ENCODE data around the gene SYNPR.
"Not testable (repeated sequence)": the region's sequence is repeated elsewhere in the genome, so short reads cannot be mapped to it uniquely, and the experiment has no call there.

The SYNPR gene

GRCh38 chr3:63242124-63242523 lies 36.0 kb upstream of the SYNPR start:
- no peak for DNase-seq (ENCODE audit: low read depth)
- TF ChIP-seq CTCF (conservative IDR thresholded peaks at IDR 0.05; ENCODE audit: low read depth, low read length), result no peak
- no peak overlapping the region for H3K4me3 ChIP-seq (ENCODE audit: low read depth, low read length)

- DNase-seq (ENCODE audit: low read depth), result no peak
- no peak overlapping the region for H3K4me3 ChIP-seq (ENCODE audit: low read depth, low read length)
- no peak for TF ChIP-seq CTCF (conservative IDR thresholded peaks at IDR 0.05; ENCODE audit: low read depth, low read length)
Measured at GRCh38 chr3:63244486-63244885, 33.6 kb upstream of the SYNPR start.

- no peak for TF ChIP-seq CTCF (conservative IDR thresholded peaks at IDR 0.05; ENCODE audit: low read depth, low read length)
- H3K4me3 ChIP-seq (ENCODE audit: low read depth, low read length), result no peak overlapping the region
- peak; percentile 5 for DNase-seq (ENCODE audit: low read depth)
Measured at GRCh38 chr3:63245726-63246241, 32.3 kb upstream of the SYNPR start.

- TF ChIP-seq CTCF (conservative IDR thresholded peaks at IDR 0.05; ENCODE audit: low read depth, low read length), result no peak
- H3K4me3 ChIP-seq (ENCODE audit: low read depth, low read length), result no peak overlapping the region
Measured at GRCh38 chr3:63248015-63248414, 30.1 kb upstream of the SYNPR start.

GRCh38 chr3:63251499-63251898 lies 26.6 kb upstream of the SYNPR start:
- DNase-seq (ENCODE audit: low read depth), result no peak
- no peak for TF ChIP-seq CTCF (conservative IDR thresholded peaks at IDR 0.05; ENCODE audit: low read depth, low read length)
- no peak overlapping the region for H3K4me3 ChIP-seq (ENCODE audit: low read depth, low read length)

More at GRCh38 chr3:63248015-63248414, 30.1 kb upstream of the SYNPR start:
- no peak for DNase-seq (ENCODE audit: low read depth)

- not testable (repeated sequence) for H3K4me3 ChIP-seq (ENCODE audit: low read depth, low read length); DNase-seq (ENCODE audit: low read depth)
Measured at GRCh38 chr3:63255819-63256218, 22.3 kb upstream of the SYNPR start.

- no peak overlapping the region for H3K4me3 ChIP-seq (ENCODE audit: low read depth, low read length)
- TF ChIP-seq CTCF (conservative IDR thresholded peaks at IDR 0.05; ENCODE audit: low read depth, low read length), result no peak
- no peak for DNase-seq (ENCODE audit: low read depth)
Measured at GRCh38 chr3:63264716-63265115, 13.4 kb upstream of the SYNPR start.

Measured in choroid plexus epithelial cell (primary cell).